ENCODE data around the gene SH3BGRL3.

SH3BGRL3 gene

DNA sequence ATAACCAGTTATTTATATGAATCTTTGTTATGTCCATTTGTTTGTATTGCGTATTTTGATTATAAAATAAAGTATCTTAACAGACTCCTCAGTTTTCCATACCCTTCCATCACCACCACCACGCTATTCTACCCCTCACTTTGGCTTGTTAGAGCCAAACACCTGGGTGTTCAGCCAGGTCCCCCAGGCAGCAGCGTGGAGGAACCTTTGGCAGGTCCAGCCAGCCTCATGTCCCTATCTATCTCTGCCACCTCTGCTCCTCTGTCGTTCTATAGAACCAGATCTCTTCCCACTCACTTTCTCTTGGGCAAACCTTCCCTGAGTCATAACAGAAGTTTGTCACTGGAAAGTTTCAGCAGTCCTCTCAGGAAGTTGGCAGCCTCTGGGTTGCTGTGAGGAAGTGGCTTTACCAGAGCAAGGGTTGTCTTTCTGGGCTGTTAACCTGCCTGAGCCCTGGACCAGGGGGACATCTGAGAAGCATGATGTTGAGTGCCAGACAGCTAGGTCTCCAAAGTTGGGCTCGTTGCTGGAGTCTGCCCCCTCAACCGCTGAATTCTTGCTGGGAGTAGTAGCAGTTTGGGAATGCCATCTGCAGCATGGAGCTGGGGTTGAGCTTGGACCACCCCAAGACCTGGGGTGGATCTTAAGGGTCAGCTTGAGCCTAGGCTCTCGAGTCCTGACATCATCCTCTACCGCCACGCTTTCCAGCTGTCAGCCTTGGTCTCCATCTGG, 996 bp upstream of the SH3BGRL3 start:
- ChIA-PET POLR2A (interaction anchor here (1.0 to 1.1 kb wide), 2 partner anchors 12 to 131 kb away, joined by 3 read pairs; no protein-coding TSS in a partner anchor), CTCF (interaction anchor here (1.0 to 1.7 kb wide), 6 partner anchors 9 to 138 kb away, joined by 3 to 8 read pairs (median 4); partner anchors contain the start of gene CD52)
- TF ChIP-seq, protein P1, sequence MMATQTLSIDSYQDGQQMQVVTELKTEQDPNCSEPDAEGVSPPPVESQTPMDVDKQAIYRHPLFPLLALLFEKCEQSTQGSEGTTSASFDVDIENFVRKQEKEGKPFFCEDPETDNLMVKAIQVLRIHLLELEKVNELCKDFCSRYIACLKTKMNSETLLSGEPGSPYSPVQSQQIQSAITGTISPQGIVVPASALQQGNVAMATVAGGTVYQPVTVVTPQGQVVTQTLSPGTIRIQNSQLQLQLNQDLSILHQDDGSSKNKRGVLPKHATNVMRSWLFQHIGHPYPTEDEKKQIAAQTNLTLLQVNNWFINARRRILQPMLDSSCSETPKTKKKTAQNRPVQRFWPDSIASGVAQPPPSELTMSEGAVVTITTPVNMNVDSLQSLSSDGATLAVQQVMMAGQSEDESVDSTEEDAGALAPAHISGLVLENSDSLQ (IDR thresholded peaks at IDR 0.05), result no peak
- TF ChIP-seq L3MBTL2 (conservative IDR thresholded peaks at IDR 0.05) (no peak), SUZ12 (IDR thresholded peaks at IDR 0.05) (no peak), HDGF (IDR thresholded peaks at IDR 0.05; ENCODE audit: borderline replicate concordance) (no peak), FOXM1 (IDR thresholded peaks at IDR 0.05; ENCODE audit: borderline replicate concordance) (no peak), FOXK2 (IDR thresholded peaks at IDR 0.05) (no peak)
- DNase-seq (ENCODE audit: extremely low spot score), result no peak

DNA sequence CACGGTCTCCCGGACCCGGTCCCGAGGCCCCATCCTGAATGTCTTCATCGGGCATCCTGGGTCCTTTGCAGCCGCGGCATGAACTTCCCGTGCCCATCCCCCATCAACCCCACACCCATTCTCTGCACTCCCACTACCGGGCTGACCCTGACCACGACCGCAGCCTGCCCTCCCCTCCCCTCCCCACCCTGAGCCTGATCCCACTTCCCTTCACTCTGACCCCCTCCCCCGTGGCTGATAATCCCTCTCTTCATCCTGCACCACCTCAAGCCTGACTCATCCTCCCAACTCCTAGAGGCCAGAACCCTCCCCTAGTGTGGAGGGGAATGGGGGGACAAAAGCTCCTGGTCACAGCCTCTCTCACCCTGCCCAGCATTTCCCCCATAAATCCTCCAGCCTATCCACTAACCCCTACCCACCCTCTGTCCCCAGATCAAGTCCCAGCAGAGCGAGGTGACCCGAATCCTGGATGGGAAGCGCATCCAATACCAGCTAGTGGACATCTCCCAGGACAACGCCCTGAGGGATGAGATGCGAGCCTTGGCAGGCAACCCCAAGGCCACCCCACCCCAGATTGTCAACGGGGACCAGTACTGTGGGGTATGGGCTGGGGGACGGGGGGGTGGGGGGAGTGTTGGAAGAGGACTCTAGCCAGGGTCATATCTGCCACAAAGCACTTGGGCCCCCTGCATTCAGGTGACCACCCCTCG, 602 bp downstream of the SH3BGRL3 start:
- ChIA-PET CTCF (interaction anchor here (1.1 to 1.4 kb wide), 3 partner anchors 8 to 84 kb away, joined by 3 to 5 read pairs (median 4); no protein-coding TSS in a partner anchor), POLR2A (interaction anchor here (0.7 kb wide), 2 partner anchors 34 to 106 kb away, joined by 3 read pairs; no protein-coding TSS in a partner anchor)
- TF ChIP-seq L3MBTL2 (conservative IDR thresholded peaks at IDR 0.05) (0 out of 2 replicates have a peak, but pooled peaks have one; percentile 13), ELF4 (IDR thresholded peaks at IDR 0.05) (no peak), SUZ12 (IDR thresholded peaks at IDR 0.05) (no peak)
- no peak for DNase-seq (ENCODE audit: extremely low spot score)

DNA sequence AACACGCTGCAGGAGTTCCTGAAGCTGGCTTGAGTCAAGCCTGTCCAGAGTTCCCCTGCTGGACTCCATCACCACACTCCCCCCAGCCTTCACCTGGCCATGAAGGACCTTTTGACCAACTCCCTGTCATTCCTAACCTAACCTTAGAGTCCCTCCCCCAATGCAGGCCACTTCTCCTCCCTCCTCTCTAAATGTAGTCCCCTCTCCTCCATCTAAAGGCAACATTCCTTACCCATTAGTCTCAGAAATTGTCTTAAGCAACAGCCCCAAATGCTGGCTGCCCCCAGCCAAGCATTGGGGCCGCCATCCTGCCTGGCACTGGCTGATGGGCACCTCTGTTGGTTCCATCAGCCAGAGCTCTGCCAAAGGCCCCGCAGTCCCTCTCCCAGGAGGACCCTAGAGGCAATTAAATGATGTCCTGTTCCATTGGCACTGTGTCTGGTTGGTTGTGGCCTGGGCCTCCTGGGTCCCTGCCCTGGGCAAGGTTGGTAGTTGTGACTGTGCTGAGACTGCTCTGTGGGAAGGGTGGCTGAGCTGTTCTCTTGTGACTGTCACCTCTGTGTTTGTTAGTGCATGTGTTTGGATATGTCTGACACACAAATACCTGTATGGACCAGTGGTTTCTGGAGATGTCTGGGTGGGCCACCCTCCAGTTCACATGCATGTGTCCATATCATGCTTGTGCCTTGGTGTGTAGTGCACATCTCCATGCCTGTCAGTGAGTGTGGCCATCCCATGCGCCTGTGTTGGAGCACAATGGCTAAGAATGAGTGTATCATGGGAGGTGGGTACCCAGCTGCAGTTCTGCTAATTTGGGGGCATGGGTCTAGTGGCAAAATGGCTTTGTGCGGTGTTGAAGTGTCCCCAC, 1.4 kb downstream of the SH3BGRL3 start:
- no peak for DNase-seq (ENCODE audit: extremely low spot score)
- POLR2A ChIA-PET, result interaction anchor here (0.6 kb wide), 1 partner anchor 1494 kb away, joined by 3 read pairs; no protein-coding TSS in a partner anchor
- TF ChIP-seq SP1 (IDR thresholded peaks at IDR 0.05) (no peak), LEF1 (IDR thresholded peaks at IDR 0.05; ENCODE audit: borderline replicate concordance) (no peak), SUZ12 (IDR thresholded peaks at IDR 0.05) (no peak), BHLHE40 (IDR thresholded peaks at IDR 0.05; ENCODE audit: borderline replicate concordance) (no peak)
- CTCF ChIA-PET, result interaction anchor here (0.8 to 1.4 kb wide), 2 partner anchors 82 to 136 kb away, joined by 4 read pairs; no protein-coding TSS in a partner anchor

DNA sequence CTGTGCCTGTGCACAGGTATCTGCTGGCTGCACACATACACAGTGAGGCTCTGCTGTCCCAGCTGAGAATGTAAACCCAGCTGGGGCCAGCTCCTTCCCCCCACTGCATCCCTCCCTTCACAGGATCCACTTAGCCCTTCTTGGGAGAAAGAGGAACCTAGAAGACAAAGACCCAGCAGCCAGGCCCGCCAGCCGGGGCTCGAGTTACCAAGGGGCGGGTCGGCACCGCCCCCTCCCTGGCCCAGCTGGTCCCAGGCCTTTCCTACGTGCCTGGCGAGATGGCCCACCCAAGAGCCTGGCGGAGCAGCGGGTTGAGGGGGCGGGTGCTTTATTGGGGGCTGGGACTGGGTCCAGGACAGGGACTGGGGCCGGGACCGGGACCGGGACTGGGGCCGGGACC, 2.1 kb downstream of the SH3BGRL3 start:
- DNase-seq (ENCODE audit: extremely low spot score), result no peak
- ChIA-PET POLR2A (interaction anchor here (0.6 kb wide), 1 partner anchor 1494 kb away, joined by 3 read pairs; no protein-coding TSS in a partner anchor), CTCF (interaction anchor here (0.8 to 1.4 kb wide), 2 partner anchors 82 to 135 kb away, joined by 4 read pairs; no protein-coding TSS in a partner anchor)
- TF ChIP-seq SUZ12 (IDR thresholded peaks at IDR 0.05) (no peak), CTBP1 (IDR thresholded peaks at IDR 0.05; ENCODE audit: borderline replicate concordance) (no peak), NFRKB (IDR thresholded peaks at IDR 0.05) (no peak), SP1 (IDR thresholded peaks at IDR 0.05) (no peak), TARDBP (IDR thresholded peaks at IDR 0.05) (no peak), ZNF384 (IDR thresholded peaks at IDR 0.05) (no peak), L3MBTL2 (conservative IDR thresholded peaks at IDR 0.05) (no peak), FOXK2 (IDR thresholded peaks at IDR 0.05) (no peak), HDGF (IDR thresholded peaks at IDR 0.05; ENCODE audit: borderline replicate concordance) (no peak)
- TF ChIP-seq, protein P1 (IDR thresholded peaks at IDR 0.05), result no peak

DNA sequence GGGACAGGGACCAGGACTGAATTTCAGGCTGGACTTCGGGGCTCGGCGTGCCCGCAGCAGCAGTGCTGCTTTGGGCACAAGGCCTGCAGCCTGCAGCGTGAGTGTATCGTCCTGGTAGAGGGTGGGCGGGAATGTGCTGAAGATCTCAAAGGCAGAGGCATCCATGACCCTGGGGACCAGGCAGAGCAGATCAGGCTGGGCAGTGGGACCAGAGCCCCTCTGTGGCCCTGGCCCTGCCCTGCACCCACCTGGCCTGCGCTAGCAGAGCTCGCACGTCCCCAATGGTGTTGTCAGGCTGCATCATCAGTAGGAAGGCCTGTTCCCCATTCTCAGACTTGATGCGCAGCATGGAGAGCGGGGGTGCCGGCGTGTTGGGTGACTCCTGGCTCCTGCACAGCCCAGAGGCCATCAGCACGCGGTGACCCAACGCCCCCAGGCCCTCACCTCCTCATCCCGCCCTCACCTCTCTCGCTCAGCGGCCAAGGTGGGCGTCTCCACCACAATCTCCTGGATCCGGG, 2.6 kb downstream of the SH3BGRL3 start:
- no peak for TF ChIP-seq ZNF384 (IDR thresholded peaks at IDR 0.05)
- no peak for TF ChIP-seq L3MBTL2 (conservative IDR thresholded peaks at IDR 0.05)
- TF ChIP-seq NFRKB (IDR thresholded peaks at IDR 0.05), result no peak
- TF ChIP-seq BHLHE40 (IDR thresholded peaks at IDR 0.05; ENCODE audit: borderline replicate concordance), result no peak
- TF ChIP-seq ELF4 (IDR thresholded peaks at IDR 0.05), result no peak
- no peak for TF ChIP-seq FOXM1 (IDR thresholded peaks at IDR 0.05; ENCODE audit: borderline replicate concordance)
- TF ChIP-seq SP1 (IDR thresholded peaks at IDR 0.05), result no peak
- no peak for TF ChIP-seq TARDBP (IDR thresholded peaks at IDR 0.05)
- TF ChIP-seq, protein P1 (IDR thresholded peaks at IDR 0.05), result no peak
- DNase-seq (ENCODE audit: extremely low spot score), result no peak
- CTCF ChIA-PET, result interaction anchor here (0.8 to 4.0 kb wide), 2 partner anchors 38 to 134 kb away, joined by 4 to 55 read pairs; no protein-coding TSS in a partner anchor

More for the DNA sequence above, 2.6 kb downstream of the SH3BGRL3 start:
- POLR2A ChIA-PET, result no interaction called here

Measured in HEK293T (cell line).